HEK293 (cell line): ENCODE data around the gene SLC16A13.

Experiments used
- GLIS1 ChIP-seq: fragments of 450-650 bp; formaldehyde crosslinking; IDR thresholded peaks from 2 replicates; pipeline ENCODE4 v1.5.1; 2016; ENCODE audit warnings: missing biosample characterization, missing genetic modification characterization
- HOXC10 ChIP-seq: sonication (generic); formaldehyde crosslinking; IDR thresholded peaks from 2 replicates; pipeline ENCODE4 v1.8.1; 2023; ENCODE audit warnings: mild to moderate bottlenecking, missing genetic modification reagents
- KLF8 ChIP-seq: fragments of 450-650 bp; formaldehyde crosslinking; IDR thresholded peaks from 2 replicates; pipeline ENCODE4 v1.5.1; 2016; ENCODE audit warnings: missing biosample characterization, missing genetic modification characterization
- MEIS1 ChIP-seq: sonication (generic); formaldehyde crosslinking; IDR thresholded peaks from 2 replicates; pipeline ENCODE4 v1.8.1; 2022; ENCODE audit warnings: missing genetic modification reagents, mild to moderate bottlenecking, borderline replicate concordance
- MYNN ChIP-seq: fragments of 450-650 bp; formaldehyde crosslinking; IDR thresholded peaks from 2 replicates; pipeline ENCODE4 v1.5.1; 2016; ENCODE audit warnings: missing biosample characterization, missing genetic modification characterization, borderline replicate concordance
- PBX3 ChIP-seq: sonication (generic); formaldehyde crosslinking; IDR thresholded peaks from 2 replicates; pipeline ENCODE4 v1.8.1; 2022; ENCODE audit warnings: mild to moderate bottlenecking, moderate library complexity, missing genetic modification reagents
- SCRT1 ChIP-seq: fragments of 450-650 bp; formaldehyde crosslinking; IDR thresholded peaks from 2 replicates; pipeline ENCODE4 v1.5.1; 2016; ENCODE audit warnings: missing biosample characterization, missing genetic modification characterization, borderline replicate concordance
- TCF7L2 ChIP-seq: IDR thresholded peaks from 2 replicates; pipeline ENCODE4 v1.6.1; 2011; ENCODE audit warnings: low read depth, mild to moderate bottlenecking, inconsistent platforms, low read length, moderate library complexity, borderline replicate concordance
- ZBTB48 ChIP-seq: fragments of 450-650 bp; formaldehyde crosslinking; IDR thresholded peaks from 2 replicates; pipeline ENCODE4 v1.5.1; 2016; ENCODE audit warnings: missing biosample characterization, missing genetic modification characterization
- ZBTB7A ChIP-seq: fragments of 450-650 bp; formaldehyde crosslinking; IDR thresholded peaks from 2 replicates; pipeline ENCODE4 v1.5.1; 2016; ENCODE audit warnings: low read depth, missing biosample characterization, missing genetic modification characterization
- ZEB2 ChIP-seq: fragments of 450-650 bp; formaldehyde crosslinking; IDR thresholded peaks from 2 replicates; pipeline ENCODE4 v1.5.1; 2016; ENCODE audit warnings: missing biosample characterization, missing genetic modification characterization
- ZNF132 ChIP-seq: fragments of 450-650 bp; formaldehyde crosslinking; IDR thresholded peaks from 2 replicates; pipeline ENCODE4 v1.5.1; 2017; ENCODE audit warnings: missing biosample characterization, missing genetic modification characterization, borderline replicate concordance
- ZNF133 ChIP-seq: fragments of 450-650 bp; formaldehyde crosslinking; IDR thresholded peaks from 2 replicates; pipeline ENCODE4 v1.5.1; 2016; ENCODE audit warnings: missing biosample characterization, missing genetic modification characterization
- ZNF169 ChIP-seq: fragments of 450-650 bp; formaldehyde crosslinking; IDR thresholded peaks from 2 replicates; pipeline ENCODE4 v1.5.1; 2016; ENCODE audit warnings: missing biosample characterization, missing genetic modification characterization
- ZNF2 ChIP-seq: fragments of 450-650 bp; formaldehyde crosslinking; IDR thresholded peaks from 2 replicates; pipeline ENCODE4 v1.5.1; 2016; ENCODE audit warnings: missing biosample characterization, missing genetic modification characterization
- ZNF24 ChIP-seq: fragments of 450-650 bp; formaldehyde crosslinking; IDR thresholded peaks from 2 replicates; pipeline ENCODE4 v1.5.1; 2016; ENCODE audit warnings: missing biosample characterization, missing genetic modification characterization
- ZNF302 ChIP-seq: fragments of 450-650 bp; formaldehyde crosslinking; IDR thresholded peaks from 2 replicates; pipeline ENCODE4 v1.5.1; 2016; ENCODE audit warnings: missing biosample characterization, missing genetic modification characterization, low read depth
- ZNF354C ChIP-seq: fragments of 450-650 bp; formaldehyde crosslinking; IDR thresholded peaks from 2 replicates; pipeline ENCODE4 v1.5.1; 2016; ENCODE audit warnings: missing biosample characterization, missing genetic modification characterization, low read depth, borderline replicate concordance
- ZNF366 ChIP-seq: fragments of 450-650 bp; formaldehyde crosslinking; conservative IDR thresholded peaks from 2 replicates; pipeline ENCODE4 v1.5.1; 2016; ENCODE audit warnings: missing biosample characterization, missing genetic modification characterization
- ZNF473 ChIP-seq: fragments of 450-650 bp; formaldehyde crosslinking; IDR thresholded peaks from 2 replicates; pipeline ENCODE4 v1.5.1; 2017; ENCODE audit warnings: missing biosample characterization, missing genetic modification characterization
- ZNF555 ChIP-seq: fragments of 450-650 bp; formaldehyde crosslinking; conservative IDR thresholded peaks from 2 replicates; pipeline ENCODE4 v1.5.1; 2017; ENCODE audit warnings: missing biosample characterization, mild to moderate bottlenecking, missing genetic modification characterization, inconsistent platforms
- ZNF560 ChIP-seq: fragments of 450-650 bp; formaldehyde crosslinking; IDR thresholded peaks from 2 replicates; pipeline ENCODE4 v1.5.1; 2017; ENCODE audit warnings: missing biosample characterization, missing genetic modification characterization, borderline replicate concordance
- ZNF600 ChIP-seq: fragments of 450-650 bp; formaldehyde crosslinking; IDR thresholded peaks from 2 replicates; pipeline ENCODE4 v1.5.1; 2016; ENCODE audit warnings: missing biosample characterization, missing genetic modification characterization
- ZNF654 ChIP-seq: fragments of 450-650 bp; formaldehyde crosslinking; IDR thresholded peaks from 2 replicates; pipeline ENCODE4 v1.5.1; 2016; ENCODE audit warnings: low read depth, missing biosample characterization, missing genetic modification characterization
- ZNF677 ChIP-seq: fragments of 450-650 bp; IDR thresholded peaks from 2 replicates; pipeline ENCODE4 v1.5.0; 2018; ENCODE audit warnings: missing biosample characterization, mild to moderate bottlenecking, missing genetic modification characterization, moderate library complexity
- ZNF707 ChIP-seq: fragments of 450-650 bp; formaldehyde crosslinking; IDR thresholded peaks from 2 replicates; pipeline ENCODE4 v1.5.1; 2016; ENCODE audit warnings: missing biosample characterization, missing genetic modification characterization
- ZNF776 ChIP-seq: fragments of 450-650 bp; formaldehyde crosslinking; IDR thresholded peaks from 2 replicates; pipeline ENCODE4 v1.5.0; 2017; ENCODE audit warnings: missing biosample characterization, missing genetic modification characterization, borderline replicate concordance
- ZSCAN18 ChIP-seq: fragments of 450-650 bp; formaldehyde crosslinking; IDR thresholded peaks from 2 replicates; pipeline ENCODE4 v1.5.1; 2016; ENCODE audit warnings: missing biosample characterization, missing genetic modification characterization
- TF ChIP-seq, protein P1 (sequence below): fragments of 450-650 bp; formaldehyde crosslinking; IDR thresholded peaks from 2 replicates; pipeline ENCODE4 v1.5.1; 2017; ENCODE audit warnings: missing biosample characterization, mild to moderate bottlenecking, missing genetic modification characterization, moderate library complexity
- TF ChIP-seq, protein P2 (sequence below): fragments of 450-650 bp; formaldehyde crosslinking; IDR thresholded peaks from 2 replicates; pipeline ENCODE4; 2016; ENCODE audit warnings: missing biosample characterization, missing genetic modification characterization
- TF ChIP-seq, protein P3 (sequence below): fragments of 450-650 bp; formaldehyde crosslinking; conservative IDR thresholded peaks from 2 replicates; pipeline ENCODE4 v1.5.1; 2016; ENCODE audit warnings: low read depth, missing biosample characterization, missing genetic modification characterization

SLC16A13 gene

DNA sequence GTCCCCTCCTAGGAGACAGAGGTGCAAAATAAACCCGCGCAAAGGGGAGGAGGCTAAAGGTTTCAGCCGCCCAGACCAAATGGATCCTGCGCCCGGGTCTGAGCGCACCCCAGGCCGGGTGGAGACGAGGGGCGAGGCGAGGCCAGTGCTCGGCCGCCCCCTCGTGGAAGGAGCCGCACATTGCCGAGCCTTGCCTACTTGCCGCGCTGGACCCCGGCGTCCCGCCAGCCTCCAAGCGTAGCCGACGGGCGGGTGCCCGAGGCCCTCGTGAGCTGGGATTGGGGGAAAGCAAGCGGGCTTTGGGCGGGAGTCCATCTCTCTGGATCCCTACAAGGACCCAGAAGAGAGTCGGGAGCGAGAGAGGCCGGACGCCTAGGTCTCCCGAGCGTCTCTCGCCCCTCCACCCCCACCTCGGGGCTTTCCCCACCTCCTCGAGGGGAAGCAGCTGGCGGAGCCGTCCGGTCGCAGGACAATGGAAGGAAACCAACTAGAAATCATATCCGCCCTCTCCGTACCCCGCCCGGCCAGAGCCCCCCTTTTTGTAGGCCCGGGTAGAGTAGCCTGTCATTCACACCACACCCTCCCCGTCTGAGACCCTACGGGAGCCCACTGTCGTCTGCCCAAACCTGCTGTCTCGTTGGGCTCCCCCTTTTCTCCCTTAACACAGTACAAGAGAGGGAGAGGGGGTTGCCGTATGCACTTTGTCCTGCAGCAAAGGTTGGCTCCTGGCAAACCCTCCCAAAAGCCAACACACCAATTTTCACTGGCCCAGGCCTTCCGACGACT lies 13.6 kb upstream of the SLC16A13 start (continued):
- TF ChIP-seq TCF7L2 (no peak), ZNF24 (no peak), ZNF677 (tag by site-specific recombination) (no peak), ZNF133 (tag by site-specific recombination) (no peak), ZNF654 (peak; percentile 73), ZNF169 (tag by site-specific recombination) (no peak), ZNF132 (no peak), ZNF776 (tag by site-specific recombination) (no peak), ZNF707 (tag by site-specific recombination) (no peak), ZSCAN18 (no peak), MYNN (no peak), KLF8 (peak; percentile 64; the same call in 1 of the 2 replicates), PBX3 (CRISPR knock-in tag) (peak; percentile 76; the same call in 1 of the 2 replicates), SCRT1 (tag by site-specific recombination) (no peak), ZNF560 (tag by site-specific recombination) (no peak), ZNF555 (no peak), MEIS1 (CRISPR knock-in tag) (no peak), ZNF302 (tag by site-specific recombination) (no peak), ZNF366 (tag by site-specific recombination) (no peak), HOXC10 (CRISPR knock-in tag) (no peak), ZNF354C (tag by site-specific recombination) (no peak), ZEB2 (tag by site-specific recombination) (0 out of 2 replicates have a peak, but pooled peaks have one; percentile 16), ZBTB48 (tag by site-specific recombination) (no peak), ZNF600 (no peak), ZNF473 (no peak), ZNF2 (no peak), ZBTB7A (tag by site-specific recombination) (no peak), GLIS1 (no peak)
- TF ChIP-seq, protein P1, sequence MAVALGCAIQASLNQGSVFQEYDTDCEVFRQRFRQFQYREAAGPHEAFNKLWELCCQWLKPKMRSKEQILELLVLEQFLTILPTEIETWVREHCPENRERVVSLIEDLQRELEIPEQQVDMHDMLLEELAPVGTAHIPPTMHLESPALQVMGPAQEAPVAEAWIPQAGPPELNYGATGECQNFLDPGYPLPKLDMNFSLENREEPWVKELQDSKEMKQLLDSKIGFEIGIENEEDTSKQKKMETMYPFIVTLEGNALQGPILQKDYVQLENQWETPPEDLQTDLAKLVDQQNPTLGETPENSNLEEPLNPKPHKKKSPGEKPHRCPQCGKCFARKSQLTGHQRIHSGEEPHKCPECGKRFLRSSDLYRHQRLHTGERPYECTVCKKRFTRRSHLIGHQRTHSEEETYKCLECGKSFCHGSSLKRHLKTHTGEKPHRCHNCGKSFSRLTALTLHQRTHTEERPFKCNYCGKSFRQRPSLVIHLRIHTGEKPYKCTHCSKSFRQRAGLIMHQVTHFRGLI (tag by site-specific recombination) = no peak
- TF ChIP-seq, protein P2, sequence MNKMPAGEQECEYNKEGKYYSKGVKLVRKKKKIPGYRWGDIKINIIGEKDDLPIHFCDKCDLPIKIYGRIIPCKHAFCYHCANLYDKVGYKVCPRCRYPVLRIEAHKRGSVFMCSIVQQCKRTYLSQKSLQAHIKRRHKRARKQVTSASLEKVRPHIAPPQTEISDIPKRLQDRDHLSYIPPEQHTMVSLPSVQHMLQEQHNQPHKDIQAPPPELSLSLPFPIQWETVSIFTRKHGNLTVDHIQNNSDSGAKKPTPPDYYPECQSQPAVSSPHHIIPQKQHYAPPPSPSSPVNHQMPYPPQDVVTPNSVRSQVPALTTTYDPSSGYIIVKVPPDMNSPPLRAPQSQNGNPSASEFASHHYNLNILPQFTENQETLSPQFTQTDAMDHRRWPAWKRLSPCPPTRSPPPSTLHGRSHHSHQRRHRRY (tag by site-specific recombination) = no peak
- TF ChIP-seq, protein P3, sequence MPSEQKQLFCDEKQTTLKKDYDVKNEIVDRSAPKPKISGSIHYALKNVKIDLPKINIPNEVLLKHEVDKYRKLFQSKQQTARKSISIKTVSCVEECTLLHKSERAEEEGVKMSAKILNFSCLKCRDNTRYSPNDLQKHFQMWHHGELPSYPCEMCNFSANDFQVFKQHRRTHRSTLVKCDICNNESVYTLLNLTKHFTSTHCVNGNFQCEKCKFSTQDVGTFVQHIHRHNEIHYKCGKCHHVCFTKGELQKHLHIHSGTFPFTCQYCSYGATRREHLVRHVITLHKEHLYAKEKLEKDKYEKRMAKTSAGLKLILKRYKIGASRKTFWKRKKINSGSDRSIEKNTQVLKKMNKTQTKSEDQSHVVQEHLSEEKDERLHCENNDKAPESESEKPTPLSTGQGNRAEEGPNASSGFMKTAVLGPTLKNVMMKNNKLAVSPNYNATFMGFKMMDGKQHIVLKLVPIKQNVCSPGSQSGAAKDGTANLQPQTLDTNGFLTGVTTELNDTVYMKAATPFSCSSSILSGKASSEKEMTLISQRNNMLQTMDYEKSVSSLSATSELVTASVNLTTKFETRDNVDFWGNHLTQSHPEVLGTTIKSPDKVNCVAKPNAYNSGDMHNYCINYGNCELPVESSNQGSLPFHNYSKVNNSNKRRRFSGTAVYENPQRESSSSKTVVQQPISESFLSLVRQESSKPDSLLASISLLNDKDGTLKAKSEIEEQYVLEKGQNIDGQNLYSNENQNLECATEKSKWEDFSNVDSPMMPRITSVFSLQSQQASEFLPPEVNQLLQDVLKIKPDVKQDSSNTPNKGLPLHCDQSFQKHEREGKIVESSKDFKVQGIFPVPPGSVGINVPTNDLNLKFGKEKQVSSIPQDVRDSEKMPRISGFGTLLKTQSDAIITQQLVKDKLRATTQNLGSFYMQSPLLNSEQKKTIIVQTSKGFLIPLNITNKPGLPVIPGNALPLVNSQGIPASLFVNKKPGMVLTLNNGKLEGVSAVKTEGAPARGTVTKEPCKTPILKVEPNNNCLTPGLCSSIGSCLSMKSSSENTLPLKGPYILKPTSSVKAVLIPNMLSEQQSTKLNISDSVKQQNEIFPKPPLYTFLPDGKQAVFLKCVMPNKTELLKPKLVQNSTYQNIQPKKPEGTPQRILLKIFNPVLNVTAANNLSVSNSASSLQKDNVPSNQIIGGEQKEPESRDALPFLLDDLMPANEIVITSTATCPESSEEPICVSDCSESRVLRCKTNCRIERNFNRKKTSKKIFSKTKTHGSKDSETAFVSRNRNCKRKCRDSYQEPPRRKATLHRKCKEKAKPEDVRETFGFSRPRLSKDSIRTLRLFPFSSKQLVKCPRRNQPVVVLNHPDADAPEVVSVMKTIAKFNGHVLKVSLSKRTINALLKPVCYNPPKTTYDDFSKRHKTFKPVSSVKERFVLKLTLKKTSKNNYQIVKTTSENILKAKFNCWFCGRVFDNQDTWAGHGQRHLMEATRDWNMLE = no peak
